SK-N-SH treated with all-trans-retinoic acid at 6 μM for 48 hours (cell line): ENCODE measurements around the gene MEIS2.
A peak's percentile ranks its signal among the peaks of the same experiment; 100 is the strongest.

ENCODE experiments used
- ATAC-seq: fragments of 200-7000 bp; cut with Tn5 transposase; 3 replicates; pipeline ENCODE4 v1.9.1; 2020; ENCODE audit warnings: mild to moderate bottlenecking, moderate library complexity
- ARNTL ChIP-seq: fragments of 450-650 bp; formaldehyde crosslinking; IDR thresholded peaks from 2 replicates; pipeline ENCODE4 v1.5.0; 2020; ENCODE audit warnings: low read depth, mild to moderate bottlenecking, moderate library complexity, borderline replicate concordance
- BACH2 ChIP-seq: fragments of 250-450 bp; sonication (Bioruptor Pico); IDR thresholded peaks from 2 replicates; pipeline ENCODE4 v1.9.0; 2021; ENCODE audit warnings: mild to moderate bottlenecking, borderline replicate concordance
- GLIS3 ChIP-seq: fragments of 250-450 bp; sonication (Bioruptor Pico); IDR thresholded peaks from 2 replicates; pipeline ENCODE4 v1.5.0; 2020; ENCODE audit warnings: mild to moderate bottlenecking, moderate library complexity
- ISL1 ChIP-seq: fragments of 250-450 bp; sonication (Bioruptor Pico); IDR thresholded peaks from 2 replicates; pipeline ENCODE4 v2.1.2; 2022; ENCODE audit warnings: mild to moderate bottlenecking, moderate library complexity
- OSR1 ChIP-seq: fragments of 250-450 bp; sonication (Bioruptor Pico); IDR thresholded peaks from 2 replicates; pipeline ENCODE4 v1.8.0; 2022; ENCODE audit warnings: moderate library complexity, mild to moderate bottlenecking, inconsistent platforms
- PPARA ChIP-seq: fragments of 250-450 bp; sonication (Bioruptor Pico); IDR thresholded peaks from 2 replicates; pipeline ENCODE4 v1.5.0; 2020; ENCODE audit warnings: mild to moderate bottlenecking, borderline replicate concordance
- RARB ChIP-seq: fragments of 250-450 bp; sonication (Bioruptor Pico); IDR thresholded peaks from 2 replicates; pipeline ENCODE4 v1.8.0; 2021; ENCODE audit warnings: mild to moderate bottlenecking, moderate library complexity
- SNAI2 ChIP-seq: fragments of 250-450 bp; sonication (Bioruptor Pico); IDR thresholded peaks from 2 replicates; pipeline ENCODE4 v1.5.0; 2020; ENCODE audit warnings: mild to moderate bottlenecking, moderate library complexity
- TCF4 ChIP-seq: fragments of 250-450 bp; sonication (Bioruptor Pico); IDR thresholded peaks from 2 replicates; pipeline ENCODE4 v1.8.0; 2021; ENCODE audit warnings: mild to moderate bottlenecking, moderate library complexity, borderline replicate concordance
- TOX ChIP-seq: fragments of 250-450 bp; sonication (Bioruptor Pico); IDR thresholded peaks from 2 replicates; pipeline ENCODE4 v1.8.0; 2021; ENCODE audit warnings: mild to moderate bottlenecking, moderate library complexity, borderline replicate concordance
- ZC3H10 ChIP-seq: fragments of 250-450 bp; sonication (Bioruptor Pico); IDR thresholded peaks from 2 replicates; pipeline ENCODE4 v1.5.1; 2021; ENCODE audit warnings: mild to moderate bottlenecking, moderate library complexity
- ZFP30 ChIP-seq: fragments of 450-650 bp; formaldehyde crosslinking; IDR thresholded peaks from 2 replicates; pipeline ENCODE4 v1.5.0; 2022; ENCODE audit warnings: mild to moderate bottlenecking, moderate library complexity
- ZNF565 ChIP-seq: fragments of 450-650 bp; formaldehyde crosslinking; conservative IDR thresholded peaks from 2 replicates; pipeline ENCODE4 v1.5.0; 2020; ENCODE audit warnings: low read depth, mild to moderate bottlenecking, moderate library complexity
- ZNF70 ChIP-seq: fragments of 450-650 bp; formaldehyde crosslinking; IDR thresholded peaks from 2 replicates; pipeline ENCODE4 v1.5.0; 2020; ENCODE audit warnings: mild to moderate bottlenecking, moderate library complexity
- ZNF8 ChIP-seq: fragments of 450-650 bp; formaldehyde crosslinking; IDR thresholded peaks from 2 replicates; pipeline ENCODE4 v1.5.0; 2020; ENCODE audit warnings: mild to moderate bottlenecking, moderate library complexity
- TF ChIP-seq, protein P1 (sequence below): fragments of 250-450 bp; sonication (Bioruptor Pico); IDR thresholded peaks from 2 replicates; pipeline ENCODE4 v1.5.0; 2020; ENCODE audit warnings: mild to moderate bottlenecking, moderate library complexity
- TF ChIP-seq, protein P2 (sequence below): fragments of 250-450 bp; sonication (Bioruptor Pico); IDR thresholded peaks from 2 replicates; pipeline ENCODE4 v1.8.0; 2021; ENCODE audit warnings: low read depth, mild to moderate bottlenecking, moderate library complexity, borderline replicate concordance
- TF ChIP-seq, protein P3 (sequence below): fragments of 250-450 bp; sonication (Bioruptor Pico); IDR thresholded peaks from 2 replicates; pipeline ENCODE4 v1.5.1; 2020; ENCODE audit warnings: low read depth, mild to moderate bottlenecking, moderate library complexity
- TF ChIP-seq, protein P4 (sequence below): fragments of 250-450 bp; sonication (Bioruptor Pico); IDR thresholded peaks from 2 replicates; pipeline ENCODE4 v1.8.0; 2020; ENCODE audit warnings: mild to moderate bottlenecking, moderate library complexity, borderline replicate concordance

MEIS2 gene

DNA sequence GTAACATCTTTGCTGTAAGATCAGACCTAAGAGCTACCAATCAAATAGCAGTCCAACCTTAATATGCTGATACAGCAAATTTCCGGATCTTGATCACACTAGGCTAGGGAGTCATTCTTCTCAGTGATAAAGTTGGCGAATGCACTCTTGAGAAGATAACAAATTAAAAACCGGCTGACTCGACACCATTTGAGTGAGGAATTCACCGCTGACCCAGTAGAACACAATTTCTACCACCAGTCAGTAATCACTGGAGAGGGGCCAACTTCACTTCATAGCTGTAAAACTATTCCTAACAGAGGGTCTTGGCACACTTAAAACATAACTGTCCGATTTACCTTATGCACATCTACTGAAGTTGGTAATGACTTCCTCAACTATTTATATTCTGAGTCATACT, 47.2 kb downstream of the MEIS2 start:
- no peak for ATAC-seq
- TF ChIP-seq, protein P1, sequence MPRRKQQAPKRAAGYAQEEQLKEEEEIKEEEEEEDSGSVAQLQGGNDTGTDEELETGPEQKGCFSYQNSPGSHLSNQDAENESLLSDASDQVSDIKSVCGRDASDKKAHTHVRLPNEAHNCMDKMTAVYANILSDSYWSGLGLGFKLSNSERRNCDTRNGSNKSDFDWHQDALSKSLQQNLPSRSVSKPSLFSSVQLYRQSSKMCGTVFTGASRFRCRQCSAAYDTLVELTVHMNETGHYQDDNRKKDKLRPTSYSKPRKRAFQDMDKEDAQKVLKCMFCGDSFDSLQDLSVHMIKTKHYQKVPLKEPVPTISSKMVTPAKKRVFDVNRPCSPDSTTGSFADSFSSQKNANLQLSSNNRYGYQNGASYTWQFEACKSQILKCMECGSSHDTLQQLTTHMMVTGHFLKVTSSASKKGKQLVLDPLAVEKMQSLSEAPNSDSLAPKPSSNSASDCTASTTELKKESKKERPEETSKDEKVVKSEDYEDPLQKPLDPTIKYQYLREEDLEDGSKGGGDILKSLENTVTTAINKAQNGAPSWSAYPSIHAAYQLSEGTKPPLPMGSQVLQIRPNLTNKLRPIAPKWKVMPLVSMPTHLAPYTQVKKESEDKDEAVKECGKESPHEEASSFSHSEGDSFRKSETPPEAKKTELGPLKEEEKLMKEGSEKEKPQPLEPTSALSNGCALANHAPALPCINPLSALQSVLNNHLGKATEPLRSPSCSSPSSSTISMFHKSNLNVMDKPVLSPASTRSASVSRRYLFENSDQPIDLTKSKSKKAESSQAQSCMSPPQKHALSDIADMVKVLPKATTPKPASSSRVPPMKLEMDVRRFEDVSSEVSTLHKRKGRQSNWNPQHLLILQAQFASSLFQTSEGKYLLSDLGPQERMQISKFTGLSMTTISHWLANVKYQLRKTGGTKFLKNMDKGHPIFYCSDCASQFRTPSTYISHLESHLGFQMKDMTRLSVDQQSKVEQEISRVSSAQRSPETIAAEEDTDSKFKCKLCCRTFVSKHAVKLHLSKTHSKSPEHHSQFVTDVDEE (CRISPR knock-in tag), result no peak
- TF ChIP-seq TCF4 (no peak), ZNF70 (CRISPR knock-in tag) (no peak), ZC3H10 (no peak), ARNTL (no peak), PPARA (CRISPR knock-in tag) (no peak), BACH2 (CRISPR knock-in tag) (no peak), ZFP30 (CRISPR knock-in tag) (no peak), ZNF8 (no peak), TOX (CRISPR knock-in tag) (no peak), ZNF565 (no peak), OSR1 (CRISPR knock-in tag) (no peak)
- TF ChIP-seq, protein P2, sequence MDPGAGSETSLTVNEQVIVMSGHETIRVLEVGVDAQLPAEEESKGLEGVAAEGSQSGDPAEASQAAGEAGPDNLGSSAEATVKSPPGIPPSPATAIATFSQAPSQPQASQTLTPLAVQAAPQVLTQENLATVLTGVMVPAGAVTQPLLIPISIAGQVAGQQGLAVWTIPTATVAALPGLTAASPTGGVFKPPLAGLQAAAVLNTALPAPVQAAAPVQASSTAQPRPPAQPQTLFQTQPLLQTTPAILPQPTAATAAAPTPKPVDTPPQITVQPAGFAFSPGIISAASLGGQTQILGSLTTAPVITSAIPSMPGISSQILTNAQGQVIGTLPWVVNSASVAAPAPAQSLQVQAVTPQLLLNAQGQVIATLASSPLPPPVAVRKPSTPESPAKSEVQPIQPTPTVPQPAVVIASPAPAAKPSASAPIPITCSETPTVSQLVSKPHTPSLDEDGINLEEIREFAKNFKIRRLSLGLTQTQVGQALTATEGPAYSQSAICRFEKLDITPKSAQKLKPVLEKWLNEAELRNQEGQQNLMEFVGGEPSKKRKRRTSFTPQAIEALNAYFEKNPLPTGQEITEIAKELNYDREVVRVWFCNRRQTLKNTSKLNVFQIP, result no peak
- TF ChIP-seq, protein P3, sequence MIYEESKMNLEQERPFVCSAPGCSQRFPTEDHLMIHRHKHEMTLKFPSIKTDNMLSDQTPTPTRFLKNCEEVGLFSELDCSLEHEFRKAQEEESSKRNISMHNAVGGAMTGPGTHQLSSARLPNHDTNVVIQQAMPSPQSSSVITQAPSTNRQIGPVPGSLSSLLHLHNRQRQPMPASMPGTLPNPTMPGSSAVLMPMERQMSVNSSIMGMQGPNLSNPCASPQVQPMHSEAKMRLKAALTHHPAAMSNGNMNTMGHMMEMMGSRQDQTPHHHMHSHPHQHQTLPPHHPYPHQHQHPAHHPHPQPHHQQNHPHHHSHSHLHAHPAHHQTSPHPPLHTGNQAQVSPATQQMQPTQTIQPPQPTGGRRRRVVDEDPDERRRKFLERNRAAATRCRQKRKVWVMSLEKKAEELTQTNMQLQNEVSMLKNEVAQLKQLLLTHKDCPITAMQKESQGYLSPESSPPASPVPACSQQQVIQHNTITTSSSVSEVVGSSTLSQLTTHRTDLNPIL (CRISPR knock-in tag), result no peak
- TF ChIP-seq, protein P4, sequence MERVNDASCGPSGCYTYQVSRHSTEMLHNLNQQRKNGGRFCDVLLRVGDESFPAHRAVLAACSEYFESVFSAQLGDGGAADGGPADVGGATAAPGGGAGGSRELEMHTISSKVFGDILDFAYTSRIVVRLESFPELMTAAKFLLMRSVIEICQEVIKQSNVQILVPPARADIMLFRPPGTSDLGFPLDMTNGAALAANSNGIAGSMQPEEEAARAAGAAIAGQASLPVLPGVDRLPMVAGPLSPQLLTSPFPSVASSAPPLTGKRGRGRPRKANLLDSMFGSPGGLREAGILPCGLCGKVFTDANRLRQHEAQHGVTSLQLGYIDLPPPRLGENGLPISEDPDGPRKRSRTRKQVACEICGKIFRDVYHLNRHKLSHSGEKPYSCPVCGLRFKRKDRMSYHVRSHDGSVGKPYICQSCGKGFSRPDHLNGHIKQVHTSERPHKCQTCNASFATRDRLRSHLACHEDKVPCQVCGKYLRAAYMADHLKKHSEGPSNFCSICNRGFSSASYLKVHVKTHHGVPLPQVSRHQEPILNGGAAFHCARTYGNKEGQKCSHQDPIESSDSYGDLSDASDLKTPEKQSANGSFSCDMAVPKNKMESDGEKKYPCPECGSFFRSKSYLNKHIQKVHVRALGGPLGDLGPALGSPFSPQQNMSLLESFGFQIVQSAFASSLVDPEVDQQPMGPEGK (CRISPR knock-in tag), result no peak

DNA sequence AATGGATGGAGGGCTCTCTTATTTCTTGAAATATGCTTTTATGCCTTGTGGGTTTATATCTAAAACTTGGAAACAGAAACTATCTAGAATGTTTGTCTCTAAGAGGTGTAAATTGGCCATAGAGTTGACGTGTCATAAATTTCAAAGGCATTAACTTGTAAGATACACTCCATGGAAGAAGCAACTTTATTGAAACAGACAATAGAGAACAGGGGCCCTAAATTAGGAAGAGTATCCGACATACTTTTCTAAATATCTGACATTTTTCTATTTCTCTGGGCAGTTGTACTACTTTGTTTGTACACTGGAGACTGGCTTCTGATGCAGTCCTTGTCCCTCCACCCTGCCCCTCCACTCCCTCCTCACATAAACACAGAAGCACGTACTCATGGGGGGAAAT, 50.0 kb downstream of the MEIS2 start:
- TF ChIP-seq, protein P4 (CRISPR knock-in tag), result no peak
- TF ChIP-seq RARB (no peak), OSR1 (CRISPR knock-in tag) (no peak)
- TF ChIP-seq, protein P3 (CRISPR knock-in tag), result no peak
- ATAC-seq, result no peak

DNA sequence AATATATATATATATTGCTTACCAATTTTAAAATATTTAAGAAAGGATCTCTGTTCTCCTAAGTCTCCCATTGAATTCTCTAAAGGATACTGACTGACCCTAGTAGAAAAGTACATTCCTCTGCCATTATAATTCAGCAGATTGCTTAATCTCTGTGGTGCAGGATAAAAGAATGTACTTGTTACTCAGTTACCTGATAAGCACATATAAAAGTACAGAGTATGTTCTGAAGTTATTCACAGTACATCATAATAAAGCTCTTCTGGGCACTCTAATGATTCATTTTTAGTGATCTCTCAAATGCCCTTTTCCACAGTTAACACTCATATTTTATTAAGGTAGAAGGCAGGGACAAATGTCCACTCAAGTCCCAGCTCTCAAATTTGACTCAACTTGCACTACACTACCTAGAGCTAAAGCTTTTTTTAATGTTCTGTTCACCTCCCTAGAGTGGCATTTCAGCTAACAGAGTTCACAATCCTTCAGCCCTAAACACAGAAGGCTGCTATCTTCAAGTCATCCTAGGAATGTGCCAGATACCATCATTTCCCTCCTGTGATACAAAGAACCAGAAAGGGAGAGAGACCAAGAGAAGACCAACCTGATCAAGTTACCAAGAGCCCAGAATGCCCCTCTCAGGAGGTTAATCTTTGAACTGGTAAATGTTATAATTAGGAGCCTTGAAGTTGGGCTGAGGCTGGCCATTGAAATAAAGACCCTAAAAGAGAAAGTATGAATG, 53.3 kb downstream of the MEIS2 start:
- ATAC-seq, result peak; percentile 73
- TF ChIP-seq ZC3H10 (no peak), SNAI2 (0 out of 2 replicates have a peak, but pooled peaks have one; percentile 42), OSR1 (CRISPR knock-in tag) (no peak), ZFP30 (CRISPR knock-in tag) (no peak), GLIS3 (CRISPR knock-in tag) (no peak), RARB (no peak), TOX (CRISPR knock-in tag) (no peak), ISL1 (peak; percentile 60)
- TF ChIP-seq, protein P3 (CRISPR knock-in tag), result no peak
- TF ChIP-seq, protein P1 (CRISPR knock-in tag), result no peak
